ENCODE data around the gene C11orf52.

C11orf52 gene

DNA sequence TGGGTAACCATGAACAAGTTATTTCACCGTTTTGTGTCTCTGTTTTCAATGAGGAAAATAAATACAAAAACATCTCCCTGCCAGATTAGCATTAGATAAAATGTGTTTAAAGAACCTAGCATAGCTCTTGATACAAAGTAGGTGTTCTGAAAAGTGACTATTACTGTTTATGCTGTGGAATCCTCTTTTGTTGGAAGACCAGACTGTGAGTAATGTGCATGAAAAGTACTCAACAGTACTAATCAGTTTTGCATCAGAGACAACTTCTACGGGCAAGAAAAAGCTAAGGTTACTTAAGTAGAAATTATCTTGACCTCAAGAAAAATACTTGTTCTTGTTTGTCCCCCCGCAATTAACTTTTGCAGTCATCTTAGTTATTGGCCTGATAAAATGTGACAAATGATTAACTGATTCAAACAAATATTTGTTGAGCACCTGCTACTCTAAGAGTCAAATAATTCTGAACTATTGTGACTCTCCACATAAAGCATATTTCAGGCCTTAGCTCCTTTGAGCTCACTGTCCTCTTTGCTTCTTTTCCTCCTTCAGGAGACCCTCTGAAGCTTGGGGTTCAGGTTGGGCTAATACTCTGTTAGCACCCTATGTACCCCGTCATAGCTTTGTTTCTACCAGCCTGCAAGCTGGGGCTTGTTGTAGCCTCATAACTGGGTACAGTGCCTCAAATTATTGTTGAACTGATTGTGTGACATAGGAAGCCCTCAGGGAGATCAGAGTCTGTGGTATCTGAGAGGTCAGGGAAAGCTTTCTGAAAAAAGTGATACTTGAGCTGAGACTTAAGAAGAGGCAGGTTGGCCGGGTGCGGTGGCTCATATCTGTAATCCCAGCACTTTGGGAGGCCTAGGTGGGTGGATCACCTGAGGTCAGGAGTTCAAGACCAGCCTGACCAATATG, 42.9 kb downstream of the C11orf52 start:
- H3K4me3 ChIP-seq (ENCODE audit: low read depth, low read length), result no peak overlapping the region
- DNase-seq (ENCODE audit: low read depth), result no peak

DNA sequence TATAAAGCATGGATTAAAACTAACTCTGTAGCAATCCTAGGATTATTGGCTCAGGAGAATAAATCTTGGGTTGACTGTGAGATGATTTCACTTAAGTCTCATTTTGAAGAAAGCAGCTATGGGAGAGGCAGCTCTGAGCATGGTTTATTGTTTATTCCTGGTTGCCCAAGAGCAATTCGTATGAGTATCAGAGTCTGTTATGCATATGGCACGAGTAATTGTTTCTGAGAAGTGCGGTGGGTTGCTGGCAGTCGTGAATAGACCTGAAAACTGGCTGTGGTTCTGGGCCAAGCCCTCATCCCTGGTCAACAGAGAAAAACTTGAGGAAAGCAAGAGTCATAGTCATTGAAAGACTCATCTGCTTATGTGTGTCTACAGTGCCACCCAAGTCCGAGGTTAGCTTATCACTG, 45.2 kb downstream of the C11orf52 start:
- no peak overlapping the region for H3K4me3 ChIP-seq (ENCODE audit: low read depth, low read length)
- no peak for DNase-seq (ENCODE audit: low read depth)

- DNase-seq (ENCODE audit: low read depth), result no peak
- H3K4me3 ChIP-seq (ENCODE audit: low read depth, low read length), result no peak overlapping the region
These were observed 48.0 kb downstream of the C11orf52 start for GRCh38 chr11:111966678-111967077.

GRCh38 chr11:111967649-111968048, 48.9 kb downstream of the C11orf52 start:
- no peak overlapping the region for H3K4me3 ChIP-seq (ENCODE audit: low read depth, low read length)
- no peak for DNase-seq (ENCODE audit: low read depth)

DNA sequence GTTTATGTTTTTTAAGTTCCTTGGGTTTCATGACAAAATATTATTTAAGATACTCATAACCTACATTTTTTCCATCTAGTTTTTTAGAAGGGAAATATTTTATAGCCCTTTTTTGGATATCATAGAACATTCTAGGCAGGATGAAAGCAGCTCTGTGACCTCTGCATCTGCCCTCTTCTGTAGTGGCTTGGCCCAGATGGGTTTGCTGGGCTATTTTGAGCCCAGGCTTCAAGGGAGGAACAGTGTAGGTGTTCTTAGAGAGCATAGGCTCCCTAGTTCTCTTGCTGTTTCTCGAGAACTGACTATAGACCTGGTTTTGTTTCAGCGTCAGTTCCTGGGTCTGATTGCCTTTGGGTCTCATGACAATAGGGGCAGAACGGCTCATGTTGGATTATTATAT, 50.6 kb downstream of the C11orf52 start:
- DNase-seq (ENCODE audit: low read depth), result no peak
- no peak overlapping the region for H3K4me3 ChIP-seq (ENCODE audit: low read depth, low read length)

- no peak overlapping the region for H3K4me3 ChIP-seq (ENCODE audit: low read depth, low read length)
- DNase-seq (ENCODE audit: low read depth), result no peak
These were observed 55.7 kb downstream of the C11orf52 start for GRCh38 chr11:111974446-111974845.

DNA sequence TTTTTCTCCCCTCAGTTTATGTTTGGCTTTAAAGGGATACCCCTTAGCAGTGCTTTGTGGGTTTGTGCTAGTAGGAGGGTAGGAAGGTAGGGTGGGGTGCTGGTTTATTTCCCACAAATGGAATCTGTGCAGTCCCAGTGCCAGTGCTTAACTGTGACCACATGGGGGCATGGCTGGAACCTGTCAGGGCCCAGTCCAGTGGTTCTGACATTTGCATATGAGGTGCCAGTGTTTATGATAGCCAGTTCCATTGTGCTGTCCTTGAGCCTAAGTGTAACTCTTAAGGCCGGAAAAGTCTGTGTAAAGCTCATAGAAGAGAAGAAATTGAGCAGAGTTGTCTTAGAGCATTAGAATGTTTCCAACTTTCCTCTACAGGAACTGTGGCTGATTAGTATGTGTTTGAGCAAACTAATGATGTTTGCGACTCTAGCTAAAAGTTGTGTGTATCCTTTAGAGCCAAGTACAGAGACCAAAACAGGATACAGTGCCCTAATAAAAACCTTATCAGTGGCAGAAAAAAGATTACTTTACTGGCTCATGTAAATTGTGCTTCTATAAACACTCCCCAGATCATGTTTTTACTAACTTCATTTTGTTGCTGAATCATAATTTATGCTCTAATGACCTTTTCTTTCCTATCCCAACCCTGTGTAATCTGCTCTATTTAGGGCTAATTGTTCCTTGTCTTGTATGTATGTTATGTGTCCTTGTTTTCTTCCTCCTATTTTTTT, 56.5 kb downstream of the C11orf52 start:
- no peak overlapping the region for H3K4me3 ChIP-seq (ENCODE audit: low read depth, low read length)
- DNase-seq (ENCODE audit: low read depth), result no peak

DNA sequence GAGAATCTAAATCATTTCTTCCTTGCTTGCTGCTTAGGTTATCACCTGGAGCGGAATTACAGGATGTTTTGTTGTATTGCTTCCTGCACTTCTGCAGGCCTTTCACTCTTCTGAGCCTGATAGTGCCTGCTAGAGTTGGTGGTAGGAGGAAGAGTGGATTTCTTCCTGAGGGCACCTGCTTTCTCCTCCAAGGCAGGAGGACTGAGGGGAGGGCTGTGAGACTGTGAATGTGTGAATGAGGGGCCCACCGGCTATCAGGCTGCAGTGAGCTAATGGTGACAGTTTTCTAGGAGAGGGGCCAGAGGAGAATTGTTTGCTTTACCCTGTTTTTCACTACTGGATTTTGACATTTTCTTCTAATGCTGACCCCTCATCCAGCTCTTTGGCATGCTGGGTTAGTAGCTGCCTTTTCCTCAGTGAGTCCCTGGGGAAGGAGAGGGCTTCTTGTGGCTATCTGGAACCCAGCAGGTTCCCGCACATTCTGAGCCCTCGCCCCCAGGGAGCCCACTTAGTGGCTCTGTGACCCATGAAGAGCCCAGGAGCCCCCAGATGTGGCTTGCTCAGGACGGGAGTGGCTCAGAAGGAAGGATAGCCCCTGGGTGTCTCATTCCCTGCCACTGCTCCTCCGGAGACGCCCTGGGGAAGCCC, 57.5 kb downstream of the C11orf52 start:
- no peak for DNase-seq (ENCODE audit: low read depth)
- H3K4me3 ChIP-seq (ENCODE audit: low read depth, low read length), result no peak overlapping the region

Measured in skeletal muscle cell (primary cell).